GM12874 (cell line): ENCODE measurements around the gene POLR1B.

Source experiments
- CTCF ChIP-seq: IDR thresholded peaks from 2 replicates; pipeline ENCODE4 v1.5.1; 2011; ENCODE audit warnings: low read depth, mild to moderate bottlenecking, control low read depth, low read length, moderate library complexity; ENCODE audit not compliant: insufficient read depth

The POLR1B gene

GRCh38 chr2:112577756-112578155 is 35.5 kb downstream of the POLR1B start:
- TF ChIP-seq CTCF = no peak

- no peak for TF ChIP-seq CTCF
These were observed 37.0 kb downstream of the POLR1B start for GRCh38 chr2:112579241-112579640.

DNA sequence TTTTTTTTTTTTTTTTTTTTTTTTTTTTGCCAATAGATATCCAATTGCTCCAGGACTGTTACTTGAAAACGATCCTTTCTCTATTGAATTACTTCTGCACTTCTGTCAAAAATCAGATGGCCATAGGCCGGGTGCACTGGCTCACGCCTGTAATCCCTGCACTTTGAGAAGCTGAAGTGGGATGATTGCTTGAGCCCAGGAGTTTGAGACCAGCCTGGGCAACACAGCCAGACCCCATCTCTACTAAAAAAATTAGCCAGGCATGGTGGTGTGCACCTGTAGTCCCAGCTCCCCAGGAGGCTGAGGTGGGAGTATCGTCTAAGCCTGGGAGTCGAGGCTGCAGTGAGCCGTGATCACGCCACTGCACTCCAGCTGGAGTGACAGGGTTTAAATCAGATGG is 37.8 kb downstream of the POLR1B start:
- no peak for TF ChIP-seq CTCF

DNA sequence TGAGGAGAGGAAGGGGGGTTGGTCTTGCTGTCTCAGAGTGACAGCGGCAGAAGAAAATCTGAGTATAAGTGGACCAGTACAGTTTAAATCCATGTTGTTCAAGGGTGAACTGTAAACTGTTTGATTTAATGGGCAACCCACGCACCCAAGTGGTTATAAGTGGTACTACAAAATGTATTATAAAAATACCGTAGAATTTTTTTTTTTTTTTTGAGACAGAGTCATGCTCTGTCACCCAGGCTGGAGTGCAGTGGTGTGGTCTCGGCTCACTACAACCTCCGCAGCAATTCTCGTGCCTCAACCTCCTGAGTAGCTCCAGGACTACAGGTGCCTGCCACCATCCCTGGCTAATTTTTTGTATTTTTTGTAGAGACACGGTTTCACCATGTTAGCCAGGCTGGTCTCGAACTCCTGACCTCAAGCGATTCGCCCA is 40.1 kb downstream of the POLR1B start:
- TF ChIP-seq CTCF = peak; percentile 32; the same call in 1 of the 2 replicates

- no peak for TF ChIP-seq CTCF
These were observed 41.4 kb downstream of the POLR1B start for GRCh38 chr2:112583497-112584133.

DNA sequence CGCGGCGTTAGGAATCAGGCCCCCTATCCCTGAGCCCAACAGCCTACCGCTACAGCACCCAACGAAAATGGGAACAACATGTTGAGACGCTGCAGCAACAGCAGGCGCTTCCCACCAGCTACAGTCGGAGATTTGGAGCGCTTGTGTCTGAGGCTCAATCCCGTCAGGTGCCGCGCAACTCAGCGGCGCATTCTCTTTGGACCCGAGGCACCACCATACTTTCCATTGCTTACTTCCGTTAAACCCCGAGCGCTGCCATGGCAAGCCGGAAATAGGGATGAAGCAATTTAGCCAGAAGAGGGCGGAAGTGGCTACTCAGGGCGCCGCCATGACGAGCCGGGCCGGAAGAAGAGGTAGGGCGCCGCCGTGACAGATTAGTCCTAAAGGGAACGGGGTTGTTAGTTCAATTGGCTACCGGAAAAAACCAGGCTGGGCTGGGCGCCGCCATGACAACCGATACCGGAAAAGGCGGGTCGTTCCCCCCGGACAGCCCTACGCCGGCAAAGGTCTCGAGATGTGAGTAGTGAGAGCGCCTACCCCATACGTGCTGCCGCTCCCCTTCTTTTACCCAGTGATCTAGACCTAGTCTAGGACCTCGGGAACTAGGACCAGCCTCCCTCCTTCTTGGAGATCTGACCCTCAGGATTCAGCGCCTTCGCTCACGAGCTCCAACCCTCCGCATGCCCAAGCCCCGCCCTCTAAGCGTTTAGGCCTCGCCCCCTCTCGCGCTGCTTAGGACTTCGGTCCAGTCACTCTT is 42.0 kb downstream of the POLR1B start, which contains the start of gene CHCHD5:
CHCHD5 (plus strand) TSS at position 476 of the 757 bp plus-strand sequence; CDS start at position 515, 39 bp downstream.
- TF ChIP-seq CTCF = no peak

GRCh38 chr2:112584891-112585250 is 42.6 kb downstream of the POLR1B start:
- TF ChIP-seq CTCF = no peak
